Left colon (tissue), 2 donors: ENCODE results near the gene CCNJL. TPM values are rescaled to one million over a fixed set of nuclear protein-coding genes. Genes with fewer than 3 reads are reported as not detected.

Source experiments
- ATAC-seq: fragments of 200-7000 bp; cut with Tn5 transposase; one replicate; pipeline ENCODE4 v1.9.1; 2020; ENCODE audit warnings: mild to moderate bottlenecking, moderate library complexity
- DNase-seq, 2 donors: peaks; one replicate each; pipeline ENCODE4 v3.0.0-alpha.2; 2020
- intact Hi-C, 2 donors: fragments of 100-400 bp; cut with DNase I in 1 of 2; cut with micrococcal nuclease in 1 of 2; formaldehyde crosslinking; loops; one replicate each; pipeline versions ENCODE4 v1.11.2 to v1.14.0; 2022; cut with DNase I, micrococcal nuclease
- total RNA-seq, 2 donors: library from RNA; stranded (reverse); fragmentation: NEBNext Ultra II Directional; extraction: Animal tissue kit (Norgen Biotek cat#: 25700); gene quantifications; one replicate each; pipeline ENCODE4 v1.2.1, GENCODE V29; 2021
- donor health status: DM: no; HTN: no; CAD: no.
- donor health status: DM: yes; HTN: yes; CAD: no.

The CCNJL gene
- total RNA-seq, 2 donors from 2014 or later, result 19.0 to 27.7 TPM

GRCh38 chr5:160297776-160298175 lies 14.6 kb downstream of the CCNJL start:
- ATAC-seq (no peak), DNase-seq (no peak)
- intact Hi-C loops, result no loop called here

- intact Hi-C loops, result no loop called here
- DNase-seq (no peak), ATAC-seq (no peak)
Observed at GRCh38 chr5:160297004-160297403, 15.4 kb downstream of the CCNJL start.

GRCh38 chr5:160296496-160296895 lies 15.9 kb downstream of the CCNJL start:
- no peak for ATAC-seq
- intact Hi-C loops, result no loop called here
- DNase-seq, result no peak

- DNase-seq (peak in 1 of 2 donors; percentile 40), ATAC-seq (peak; percentile 74)
- intact Hi-C loops, result no loop called here
Observed at GRCh38 chr5:160293901-160294561, 18.3 kb downstream of the CCNJL start.

- intact Hi-C loops, result no loop called here
- DNase-seq, result no peak
- ATAC-seq, result no peak
Observed at GRCh38 chr5:160293386-160293785, 19.0 kb downstream of the CCNJL start.

- intact Hi-C loops, result no loop called here
- ATAC-seq (no peak), DNase-seq (peak in 1 of 2 donors; percentile 5)
Observed at GRCh38 chr5:160291467-160291866, 20.9 kb downstream of the CCNJL start.

GRCh38 chr5:160290751-160291150 lies 21.6 kb downstream of the CCNJL start:
- intact Hi-C loops, result no loop called here
- no peak for ATAC-seq
- DNase-seq, result peak in 1 of 2 donors; percentile 9

- peak in 1 of 2 donors; percentile 20 for DNase-seq
- no peak for ATAC-seq
Observed at GRCh38 chr5:160289721-160290120, 22.6 kb downstream of the CCNJL start.

GRCh38 chr5:160289356-160289651 lies 23.1 kb downstream of the CCNJL start:
- ATAC-seq (no peak), DNase-seq (peak in 1 of 2 donors; percentile 2)
- intact Hi-C loops, result no loop called here

More at GRCh38 chr5:160289721-160290120, 22.6 kb downstream of the CCNJL start:
- intact Hi-C loops, result no loop called here

- ATAC-seq (peak; percentile 58), DNase-seq (peak in 1 of 2 donors; percentile 63)
- intact Hi-C loops, result no loop called here
Observed at GRCh38 chr5:160287378-160288051, 24.8 kb downstream of the CCNJL start.

- ATAC-seq, result no peak
- intact Hi-C loops, result no loop called here
Observed at GRCh38 chr5:160286947-160287346, 25.4 kb downstream of the CCNJL start.

GRCh38 chr5:160285316-160285715 lies 27.0 kb downstream of the CCNJL start:
- DNase-seq (no peak), ATAC-seq (no peak)
- intact Hi-C loops, result no loop called here

More at GRCh38 chr5:160286947-160287346, 25.4 kb downstream of the CCNJL start:
- no peak for DNase-seq

- DNase-seq (no peak), ATAC-seq (peak; percentile 67)
- intact Hi-C loops, result no loop called here
Observed at GRCh38 chr5:160284291-160284873, 28.0 kb downstream of the CCNJL start.

- intact Hi-C loops, result no loop called here
- ATAC-seq (peak; percentile 65), DNase-seq (no peak)
Observed at GRCh38 chr5:160281275-160281674, 31.1 kb downstream of the CCNJL start.

- peak; percentile 86 for ATAC-seq
- intact Hi-C loops, result no loop called here
- DNase-seq, result peak; percentile 64 to 71
Observed at GRCh38 chr5:160280384-160281095, 31.8 kb downstream of the CCNJL start.

- DNase-seq, result no peak
- intact Hi-C loops, result no loop called here
- no peak for ATAC-seq
Observed at GRCh38 chr5:160278343-160278742, 34.0 kb downstream of the CCNJL start.

GRCh38 chr5:160274483-160274931 lies 37.9 kb downstream of the CCNJL start:
- intact Hi-C loops, result no loop called here
- ATAC-seq, result no peak
- no peak for DNase-seq

GRCh38 chr5:160272889-160273288 lies 39.5 kb downstream of the CCNJL start:
- ATAC-seq, result peak; percentile 57
- DNase-seq, result no peak
- intact Hi-C loops, result no loop called here

GRCh38 chr5:160272264-160272663 lies 40.1 kb downstream of the CCNJL start:
- ATAC-seq (peak; percentile 72), DNase-seq (no peak)
- intact Hi-C loops, result no loop called here

GRCh38 chr5:160271836-160272235 lies 40.5 kb downstream of the CCNJL start:
- intact Hi-C loops, result no loop called here
- ATAC-seq (no peak), DNase-seq (no peak)
